Endothelial cell of umbilical vein (primary cell): ENCODE measurements around the gene RPS29.

Experiments
- EZH2 ChIP-seq: IDR thresholded peaks from 2 replicates; pipeline ENCODE4 v1.6.1; 2012; ENCODE audit warnings: borderline replicate concordance, low read depth, mild to moderate bottlenecking, moderate library complexity, low read length, inconsistent platforms; ENCODE audit not compliant: severe bottlenecking
- FOS ChIP-seq: IDR thresholded peaks from 2 replicates; pipeline ENCODE4 v1.6.1; 2011; ENCODE audit warnings: mild to moderate bottlenecking, low read length, moderate library complexity, borderline replicate concordance; ENCODE audit not compliant: insufficient read depth
- JUN ChIP-seq: IDR thresholded peaks from 2 replicates; pipeline ENCODE4 v1.6.1; 2011; ENCODE audit warnings: borderline replicate concordance, low read depth; ENCODE audit not compliant: insufficient read length, insufficient read depth
- POLR2A ChIP-seq: IDR thresholded peaks from 2 replicates; pipeline ENCODE4 v1.6.1; 2012; ENCODE audit warnings: low read depth, mild to moderate bottlenecking, control low read depth, low read length
- POLR2AphosphoS5 ChIP-seq: IDR thresholded peaks from 2 replicates; pipeline ENCODE4 v1.6.1; 2012; ENCODE audit warnings: low read depth, mild to moderate bottlenecking, control low read depth, low read length, moderate library complexity; ENCODE audit not compliant: insufficient read depth
- TF ChIP-seq, protein P1 (sequence below), 2 donors: IDR thresholded peaks; 1 replicate in 1 of 2; 2 replicates in 1 of 2; pipeline ENCODE4 v1.5.1; 2011; ENCODE audit warnings: low read length in 2 of 2, mild to moderate bottlenecking in 2 of 2, moderate library complexity in 2 of 2, control low read depth in 1 of 2, inconsistent platforms in 1 of 2, low read depth in 1 of 2; ENCODE audit not compliant: insufficient read depth in 1 of 2; ENCODE audit errors: extremely low read depth in 1 of 2
- TF ChIP-seq, protein P2 (sequence below): IDR thresholded peaks from 2 replicates; pipeline ENCODE4 v1.6.1; 2011; ENCODE audit not compliant: insufficient read depth, insufficient read length

DNA sequence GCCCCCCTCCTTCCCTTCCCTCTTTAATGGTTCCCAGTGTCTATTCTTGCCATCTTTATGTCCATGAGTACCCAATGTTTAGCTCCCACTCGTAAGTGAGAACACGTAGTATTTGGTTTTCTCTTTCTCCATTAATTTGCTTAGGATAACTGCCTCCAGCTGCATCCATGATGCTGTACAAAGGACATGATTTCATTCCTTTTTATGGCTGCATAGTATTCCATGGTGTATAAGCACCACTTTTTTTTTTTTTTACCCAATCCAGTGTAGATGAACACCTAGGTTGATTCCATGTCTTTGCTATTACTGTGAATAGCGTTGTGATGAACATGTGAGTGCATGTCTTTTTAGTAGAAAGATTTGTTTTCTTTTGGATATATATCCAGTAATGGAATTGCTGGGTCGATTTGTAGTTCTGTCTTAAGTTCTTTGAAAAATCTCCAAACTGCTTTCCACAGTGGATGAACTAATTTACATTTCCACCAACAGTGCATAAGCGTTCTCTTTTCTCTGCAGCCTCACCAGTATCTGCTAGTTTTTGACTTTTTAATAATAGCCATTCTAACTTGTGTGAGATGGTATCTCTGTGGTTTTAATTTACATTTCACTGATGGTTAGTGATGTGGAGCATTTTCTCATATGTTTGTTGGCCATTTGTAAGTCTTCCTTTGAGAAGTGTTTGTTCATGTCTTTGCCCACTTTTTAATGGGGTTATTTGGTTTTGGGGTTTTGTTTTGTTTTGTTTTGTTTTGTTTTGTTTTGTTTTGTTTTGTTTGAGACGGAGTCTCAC lies 26.0 kb downstream of the RPS29 start:
- TF ChIP-seq, protein P1, sequence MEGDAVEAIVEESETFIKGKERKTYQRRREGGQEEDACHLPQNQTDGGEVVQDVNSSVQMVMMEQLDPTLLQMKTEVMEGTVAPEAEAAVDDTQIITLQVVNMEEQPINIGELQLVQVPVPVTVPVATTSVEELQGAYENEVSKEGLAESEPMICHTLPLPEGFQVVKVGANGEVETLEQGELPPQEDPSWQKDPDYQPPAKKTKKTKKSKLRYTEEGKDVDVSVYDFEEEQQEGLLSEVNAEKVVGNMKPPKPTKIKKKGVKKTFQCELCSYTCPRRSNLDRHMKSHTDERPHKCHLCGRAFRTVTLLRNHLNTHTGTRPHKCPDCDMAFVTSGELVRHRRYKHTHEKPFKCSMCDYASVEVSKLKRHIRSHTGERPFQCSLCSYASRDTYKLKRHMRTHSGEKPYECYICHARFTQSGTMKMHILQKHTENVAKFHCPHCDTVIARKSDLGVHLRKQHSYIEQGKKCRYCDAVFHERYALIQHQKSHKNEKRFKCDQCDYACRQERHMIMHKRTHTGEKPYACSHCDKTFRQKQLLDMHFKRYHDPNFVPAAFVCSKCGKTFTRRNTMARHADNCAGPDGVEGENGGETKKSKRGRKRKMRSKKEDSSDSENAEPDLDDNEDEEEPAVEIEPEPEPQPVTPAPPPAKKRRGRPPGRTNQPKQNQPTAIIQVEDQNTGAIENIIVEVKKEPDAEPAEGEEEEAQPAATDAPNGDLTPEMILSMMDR (IDR thresholded peaks at IDR 0.05; ENCODE audit: extremely low read depth in 1 of 2, insufficient read depth in 1 of 2, low read depth in 1 of 2, low read length in 2 of 2) = no peak
- no peak for TF ChIP-seq POLR2A
- TF ChIP-seq POLR2AphosphoS5 = no peak
- TF ChIP-seq, protein P2, sequence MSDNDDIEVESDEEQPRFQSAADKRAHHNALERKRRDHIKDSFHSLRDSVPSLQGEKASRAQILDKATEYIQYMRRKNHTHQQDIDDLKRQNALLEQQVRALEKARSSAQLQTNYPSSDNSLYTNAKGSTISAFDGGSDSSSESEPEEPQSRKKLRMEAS = no peak
- no peak for TF ChIP-seq EZH2
- TF ChIP-seq FOS = no peak
- TF ChIP-seq JUN = no peak
